AG10803 (cell line): ENCODE data around the gene PPP1R37.

ENCODE experiments used
- DNase-seq: peaks from one replicate; pipeline ENCODE4 v3.0.0; 2010; ENCODE audit warnings: low read depth
- H3K4me3 ChIP-seq: 2 replicates; pipeline ENCODE4 v1.5.1; 2011; ENCODE audit warnings: mild to moderate bottlenecking, low read length, control low read depth
- TF ChIP-seq, protein P1 (sequence below): conservative IDR thresholded peaks from 2 replicates; pipeline ENCODE4 v1.5.1; 2011; ENCODE audit warnings: mild to moderate bottlenecking, low read length, control low read depth, inconsistent platforms

PPP1R37 gene

DNA sequence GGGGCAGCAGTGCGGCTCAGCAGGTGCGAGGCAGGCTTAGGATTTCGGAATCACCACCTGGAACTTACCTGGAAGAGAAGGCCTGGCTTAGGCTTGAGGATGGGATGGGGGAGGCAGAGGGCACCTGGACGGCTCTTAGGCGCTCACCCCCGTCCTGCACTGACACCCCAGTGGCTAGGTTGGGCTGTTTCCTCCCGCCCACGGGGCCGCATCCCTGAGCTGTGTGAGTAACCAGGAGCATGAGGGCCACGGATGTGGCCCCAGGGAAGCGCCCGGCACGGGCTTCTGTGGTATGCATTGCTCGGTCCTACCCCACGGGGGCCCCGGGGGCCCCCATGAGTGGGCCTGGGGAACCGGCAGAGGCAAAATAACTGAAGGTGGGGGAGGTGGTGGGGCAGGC is 70.2 kb downstream of the PPP1R37 start:
- TF ChIP-seq, protein P1, sequence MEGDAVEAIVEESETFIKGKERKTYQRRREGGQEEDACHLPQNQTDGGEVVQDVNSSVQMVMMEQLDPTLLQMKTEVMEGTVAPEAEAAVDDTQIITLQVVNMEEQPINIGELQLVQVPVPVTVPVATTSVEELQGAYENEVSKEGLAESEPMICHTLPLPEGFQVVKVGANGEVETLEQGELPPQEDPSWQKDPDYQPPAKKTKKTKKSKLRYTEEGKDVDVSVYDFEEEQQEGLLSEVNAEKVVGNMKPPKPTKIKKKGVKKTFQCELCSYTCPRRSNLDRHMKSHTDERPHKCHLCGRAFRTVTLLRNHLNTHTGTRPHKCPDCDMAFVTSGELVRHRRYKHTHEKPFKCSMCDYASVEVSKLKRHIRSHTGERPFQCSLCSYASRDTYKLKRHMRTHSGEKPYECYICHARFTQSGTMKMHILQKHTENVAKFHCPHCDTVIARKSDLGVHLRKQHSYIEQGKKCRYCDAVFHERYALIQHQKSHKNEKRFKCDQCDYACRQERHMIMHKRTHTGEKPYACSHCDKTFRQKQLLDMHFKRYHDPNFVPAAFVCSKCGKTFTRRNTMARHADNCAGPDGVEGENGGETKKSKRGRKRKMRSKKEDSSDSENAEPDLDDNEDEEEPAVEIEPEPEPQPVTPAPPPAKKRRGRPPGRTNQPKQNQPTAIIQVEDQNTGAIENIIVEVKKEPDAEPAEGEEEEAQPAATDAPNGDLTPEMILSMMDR: no peak
- no peak overlapping the region for H3K4me3 ChIP-seq
- no peak for DNase-seq

DNA sequence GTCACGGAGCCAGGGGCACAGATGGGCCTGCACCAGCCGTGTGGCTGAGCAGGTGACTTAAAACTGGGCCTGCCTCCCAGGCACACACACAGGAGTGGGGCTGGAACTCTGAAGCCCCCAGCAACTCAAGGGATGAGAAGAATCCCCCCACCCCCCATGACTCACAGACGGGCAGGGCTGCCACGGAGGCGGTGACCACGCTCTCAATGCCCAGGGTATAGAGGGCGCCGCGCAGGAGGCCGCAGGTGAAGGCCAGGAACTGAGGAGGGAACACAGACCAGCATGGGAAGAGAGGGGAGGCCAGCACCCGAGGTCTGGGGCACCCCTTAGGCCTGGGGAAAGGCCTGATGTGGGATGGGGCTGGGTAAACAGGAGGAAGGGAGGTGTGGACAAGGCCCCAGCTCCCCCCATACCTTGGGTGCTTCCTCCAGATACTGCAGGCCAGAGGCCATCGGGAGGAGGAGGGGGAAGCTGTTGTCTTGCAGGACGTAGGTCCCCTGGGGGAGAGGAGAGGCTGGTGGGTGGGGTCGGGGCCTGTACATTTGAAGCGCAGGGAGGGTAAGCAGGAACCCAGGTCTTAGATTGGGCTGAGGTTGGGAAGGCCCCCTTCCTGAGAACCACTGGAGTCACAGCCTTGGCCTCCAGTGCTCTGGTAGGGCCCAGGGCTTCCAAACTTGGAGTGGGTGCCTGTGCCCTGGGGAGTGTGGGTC is 70.9 kb downstream of the PPP1R37 start:
- no peak for DNase-seq
- TF ChIP-seq, protein P1: no peak
- H3K4me3 ChIP-seq: no peak overlapping the region

DNA sequence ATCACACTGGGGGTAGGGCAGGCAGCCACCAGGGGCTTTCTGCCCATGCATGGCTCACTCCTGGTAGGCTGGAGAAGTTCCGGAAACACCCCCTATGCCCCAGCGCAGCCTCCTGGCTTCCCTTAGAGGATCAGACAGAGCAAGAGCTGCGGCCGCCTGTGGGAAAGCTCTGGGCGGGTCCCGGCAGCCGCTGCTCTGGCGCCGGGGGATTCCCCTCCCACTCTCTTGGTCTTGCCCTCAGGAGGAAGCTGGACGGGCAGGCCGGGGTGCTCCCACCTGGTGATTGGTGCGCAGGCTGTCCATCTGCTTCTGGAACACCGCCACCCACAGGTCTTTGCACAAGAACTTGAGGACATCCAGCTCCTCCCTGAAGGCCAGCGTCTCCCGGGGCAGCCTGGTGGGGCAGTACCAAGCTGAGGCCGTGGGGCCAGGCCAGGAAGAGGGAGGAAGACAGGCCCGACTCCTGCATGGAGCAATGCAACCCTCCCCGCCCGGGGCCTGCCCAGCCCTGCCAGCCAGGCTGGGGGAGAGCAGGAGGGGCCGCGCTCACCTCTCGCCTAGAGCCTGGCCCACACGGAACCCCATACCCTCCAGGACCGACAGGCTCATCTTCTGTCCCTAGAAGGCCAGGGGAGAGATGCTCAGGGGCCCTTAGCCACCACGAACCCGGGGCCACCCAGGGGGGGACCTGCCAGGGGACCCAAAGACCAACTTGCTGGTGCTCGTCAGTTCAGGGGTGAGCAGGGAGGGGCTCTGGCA is 71.8 kb downstream of the PPP1R37 start:
- no peak overlapping the region for H3K4me3 ChIP-seq
- DNase-seq: peak; percentile 61
- TF ChIP-seq, protein P1: no peak

DNA sequence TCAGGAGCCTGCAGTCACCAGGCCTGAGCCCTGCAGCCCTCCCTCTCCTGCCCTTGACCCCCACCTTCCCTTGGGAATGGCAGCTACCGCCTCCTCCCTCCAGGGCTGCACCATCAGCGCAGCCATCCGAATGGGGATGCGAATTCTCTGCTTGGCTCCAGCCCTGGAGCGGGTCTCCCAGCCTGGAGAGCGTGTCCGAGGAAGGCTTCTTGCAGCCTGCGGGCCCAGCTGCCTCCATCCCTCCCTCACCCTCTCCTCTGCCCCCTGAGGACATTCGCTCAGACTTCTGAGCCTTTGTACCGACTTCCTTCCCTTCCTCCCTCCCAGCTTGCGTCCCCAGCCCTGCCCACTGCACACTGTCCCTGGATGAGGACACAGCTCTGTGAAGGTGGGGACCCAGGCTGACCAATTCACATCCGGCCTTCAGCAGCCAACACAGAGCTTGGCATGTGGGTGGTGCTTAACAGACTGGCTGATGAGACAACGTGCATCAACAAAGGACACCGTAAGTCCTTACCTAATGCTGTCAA is 73.8 kb downstream of the PPP1R37 start:
- no peak for DNase-seq
- no peak overlapping the region for H3K4me3 ChIP-seq
- TF ChIP-seq, protein P1: no peak

DNA sequence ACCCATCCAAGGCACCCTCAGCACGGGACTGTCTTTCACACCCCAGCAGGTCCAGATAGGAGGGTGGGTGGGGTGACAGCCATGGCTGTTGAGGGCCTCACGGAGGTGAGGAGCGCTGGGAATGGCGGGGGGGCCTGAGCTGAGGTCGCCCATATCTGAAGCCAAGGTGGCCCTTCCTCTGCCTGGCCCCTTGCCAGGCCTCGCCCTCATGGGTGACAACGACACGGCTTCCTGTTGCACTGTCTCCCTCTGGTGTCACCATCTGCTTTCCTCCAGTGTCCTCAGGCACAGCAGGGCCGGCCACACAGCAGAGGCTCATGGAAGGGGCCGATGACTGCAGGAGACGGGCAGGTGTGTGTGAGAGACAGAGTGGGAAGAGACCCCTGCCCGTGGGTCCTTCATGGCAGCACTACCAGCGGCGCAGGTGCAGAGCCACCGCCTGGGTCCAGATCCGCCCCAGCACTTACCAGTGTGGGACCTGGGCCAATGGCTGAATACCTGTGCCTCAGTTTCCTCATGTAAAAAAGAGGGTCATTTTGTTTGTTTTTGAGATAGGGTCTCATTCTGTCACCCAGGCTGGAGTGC is 75.9 kb downstream of the PPP1R37 start:
- no peak for DNase-seq
- TF ChIP-seq, protein P1: no peak
- no peak overlapping the region for H3K4me3 ChIP-seq

DNA sequence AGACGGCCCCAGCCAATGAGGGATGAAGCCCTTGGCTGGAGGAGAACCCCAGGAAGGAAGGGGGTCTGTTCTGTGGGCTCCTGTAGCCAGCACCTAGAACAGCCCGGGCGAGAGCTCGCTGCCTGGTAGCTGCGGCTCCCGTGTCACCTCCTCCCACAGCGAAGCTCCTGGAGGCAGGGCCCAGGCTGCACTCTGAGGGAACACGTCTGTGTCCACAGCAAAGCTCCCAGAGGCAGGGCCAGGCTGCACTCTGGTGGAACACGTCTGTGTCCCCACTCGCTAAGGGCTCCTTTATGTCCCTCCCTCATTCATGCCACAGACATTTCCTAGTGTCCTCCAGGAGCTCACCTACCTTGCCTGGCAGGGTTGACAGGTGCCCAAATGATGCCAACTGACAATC is 76.6 kb downstream of the PPP1R37 start:
- TF ChIP-seq, protein P1: no peak
- no peak overlapping the region for H3K4me3 ChIP-seq
- no peak for DNase-seq
